Neural cell (in vitro differentiated cells): ENCODE data around the gene POLH.

ENCODE experiments used
- CTCF ChIP-seq: fragments of 450-650 bp; IDR thresholded peaks from 2 replicates; pipeline ENCODE4 v1.5.1; 2014; ENCODE audit warnings: antibody characterized with exemption, mild to moderate bottlenecking, moderate library complexity; ENCODE audit not compliant: poor library complexity, severe bottlenecking
- MXI1 ChIP-seq: fragments of 450-650 bp; conservative IDR thresholded peaks from 2 replicates; pipeline ENCODE4 v1.6.1; 2014; ENCODE audit warnings: antibody characterized with exemption, mild to moderate bottlenecking; ENCODE audit not compliant: poor library complexity, severe bottlenecking
- POLR2AphosphoS5 ChIP-seq: IDR thresholded peaks from 2 replicates; pipeline ENCODE4 v1.6.1; 2012
- RAD21 ChIP-seq: fragments of 450-650 bp; conservative IDR thresholded peaks from 2 replicates; pipeline ENCODE4 v1.6.1; 2014; ENCODE audit warnings: antibody characterized with exemption, mild to moderate bottlenecking, moderate library complexity
- TAF1 ChIP-seq: IDR thresholded peaks from 2 replicates; pipeline ENCODE4 v1.6.1; 2012; ENCODE audit warnings: low read depth
- TF ChIP-seq, protein P1 (sequence below): IDR thresholded peaks from 2 replicates; pipeline ENCODE4 v1.6.1; 2012; ENCODE audit warnings: borderline replicate concordance

- TF ChIP-seq CTCF (no peak), TAF1 (no peak), MXI1 (no peak), POLR2AphosphoS5 (no peak), RAD21 (no peak)
- TF ChIP-seq, protein P1, sequence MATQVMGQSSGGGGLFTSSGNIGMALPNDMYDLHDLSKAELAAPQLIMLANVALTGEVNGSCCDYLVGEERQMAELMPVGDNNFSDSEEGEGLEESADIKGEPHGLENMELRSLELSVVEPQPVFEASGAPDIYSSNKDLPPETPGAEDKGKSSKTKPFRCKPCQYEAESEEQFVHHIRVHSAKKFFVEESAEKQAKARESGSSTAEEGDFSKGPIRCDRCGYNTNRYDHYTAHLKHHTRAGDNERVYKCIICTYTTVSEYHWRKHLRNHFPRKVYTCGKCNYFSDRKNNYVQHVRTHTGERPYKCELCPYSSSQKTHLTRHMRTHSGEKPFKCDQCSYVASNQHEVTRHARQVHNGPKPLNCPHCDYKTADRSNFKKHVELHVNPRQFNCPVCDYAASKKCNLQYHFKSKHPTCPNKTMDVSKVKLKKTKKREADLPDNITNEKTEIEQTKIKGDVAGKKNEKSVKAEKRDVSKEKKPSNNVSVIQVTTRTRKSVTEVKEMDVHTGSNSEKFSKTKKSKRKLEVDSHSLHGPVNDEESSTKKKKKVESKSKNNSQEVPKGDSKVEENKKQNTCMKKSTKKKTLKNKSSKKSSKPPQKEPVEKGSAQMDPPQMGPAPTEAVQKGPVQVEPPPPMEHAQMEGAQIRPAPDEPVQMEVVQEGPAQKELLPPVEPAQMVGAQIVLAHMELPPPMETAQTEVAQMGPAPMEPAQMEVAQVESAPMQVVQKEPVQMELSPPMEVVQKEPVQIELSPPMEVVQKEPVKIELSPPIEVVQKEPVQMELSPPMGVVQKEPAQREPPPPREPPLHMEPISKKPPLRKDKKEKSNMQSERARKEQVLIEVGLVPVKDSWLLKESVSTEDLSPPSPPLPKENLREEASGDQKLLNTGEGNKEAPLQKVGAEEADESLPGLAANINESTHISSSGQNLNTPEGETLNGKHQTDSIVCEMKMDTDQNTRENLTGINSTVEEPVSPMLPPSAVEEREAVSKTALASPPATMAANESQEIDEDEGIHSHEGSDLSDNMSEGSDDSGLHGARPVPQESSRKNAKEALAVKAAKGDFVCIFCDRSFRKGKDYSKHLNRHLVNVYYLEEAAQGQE = no peak
These were observed 51.2 kb downstream of the POLH start for GRCh38 chr6:43627008-43627825.
